IPS-NIHi11 (cell line): ENCODE data around the gene EPDR1.
A peak's percentile ranks its signal among the peaks of the same experiment; 100 is the strongest.

Experiments
- DNase-seq: peaks from one replicate; pipeline ENCODE4 v3.0.0; 2012; ENCODE audit warnings: mixed read lengths, low spot score

Gene EPDR1

DNA sequence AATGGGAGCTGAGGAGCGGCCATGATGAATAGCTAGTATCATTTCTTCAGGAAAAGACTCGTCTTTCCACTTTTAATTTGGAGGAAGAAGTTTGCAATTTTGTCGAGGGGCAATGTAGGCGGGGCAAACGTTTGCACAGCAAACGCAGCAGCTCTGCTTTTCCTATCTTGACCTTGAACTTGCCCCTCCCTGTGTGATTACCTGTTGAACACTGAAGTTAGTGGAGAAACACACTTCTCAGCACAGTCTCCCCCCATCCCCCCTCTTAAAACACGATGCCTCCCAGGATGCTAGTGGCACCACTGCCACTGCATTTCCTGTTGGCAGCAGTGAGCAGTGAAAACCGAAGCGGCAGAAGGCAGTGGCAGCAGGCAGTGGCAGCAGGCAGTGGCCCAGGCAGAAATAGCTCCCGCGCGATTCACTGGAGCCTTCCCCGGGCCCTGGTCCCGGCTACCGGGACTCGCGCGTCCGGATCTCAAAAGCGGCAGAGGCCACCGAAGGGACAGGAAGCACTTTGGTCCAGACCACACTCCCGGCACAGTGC, at the start of gene EPDR1:
TSS of gene EPDR1 (plus strand) at position 336 of the 544 bp plus-strand sequence. CDS start 300 bp downstream, outside the sequence.
- DNase-seq = peak; percentile 32

GRCh38 chr7:37882086-37882485, 38.4 kb upstream of the EPDR1 start:
- no peak for DNase-seq

DNA sequence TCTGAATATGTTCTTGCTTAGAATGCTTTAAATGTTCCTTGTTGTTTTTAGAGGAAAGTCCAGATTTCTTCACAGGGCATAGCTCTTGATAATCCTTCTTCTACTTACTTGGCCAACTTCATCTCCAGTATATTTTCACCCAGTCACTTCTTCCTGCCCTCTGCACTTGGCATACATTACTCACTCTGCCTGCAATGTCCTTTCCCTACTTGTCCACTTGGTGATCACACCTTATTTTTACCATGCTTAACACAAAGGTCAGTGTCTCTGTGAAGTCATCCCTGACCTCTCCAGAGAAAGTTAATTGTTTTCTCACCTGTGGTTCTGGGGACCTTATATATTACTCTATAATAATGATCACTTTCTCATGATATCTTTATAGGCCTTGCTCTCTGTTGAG, 27.1 kb upstream of the EPDR1 start:
- no peak for DNase-seq

- DNase-seq = no peak
Observed at GRCh38 chr7:37894671-37895070, 25.8 kb upstream of the EPDR1 start.

GRCh38 chr7:37899712-37900247, 20.7 kb upstream of the EPDR1 start:
- DNase-seq = no peak

DNA sequence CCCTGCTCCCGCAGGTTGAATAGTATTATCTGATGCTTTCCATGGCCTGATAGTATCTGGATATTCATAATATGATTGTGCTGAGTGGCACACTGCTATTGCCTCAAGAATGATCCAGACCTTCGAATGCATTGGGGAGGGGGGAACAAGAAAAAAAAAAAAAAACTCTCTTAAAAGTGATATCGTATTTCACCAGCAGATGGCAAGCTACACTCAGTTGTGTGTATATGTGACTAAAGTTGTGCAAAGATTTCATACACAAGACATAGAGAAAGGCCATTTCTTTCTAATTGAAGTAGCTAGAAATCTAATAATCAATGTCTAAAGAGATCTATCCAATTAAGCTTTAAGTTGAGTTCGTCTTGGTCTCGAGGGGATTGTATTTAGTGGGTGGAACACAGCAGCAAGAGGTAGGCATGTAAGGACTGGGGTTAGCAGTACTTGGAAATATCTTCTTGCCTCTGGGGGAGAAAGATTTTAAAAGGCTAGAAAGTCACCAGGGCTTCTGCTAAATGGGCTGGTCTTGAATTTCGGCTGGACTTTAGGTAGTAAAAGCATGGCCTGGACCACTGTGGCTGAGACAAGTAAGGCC, 19.1 kb upstream of the EPDR1 start:
- peak; percentile 67 for DNase-seq

GRCh38 chr7:37901890-37902524, 18.4 kb upstream of the EPDR1 start:
- DNase-seq = no peak

DNA sequence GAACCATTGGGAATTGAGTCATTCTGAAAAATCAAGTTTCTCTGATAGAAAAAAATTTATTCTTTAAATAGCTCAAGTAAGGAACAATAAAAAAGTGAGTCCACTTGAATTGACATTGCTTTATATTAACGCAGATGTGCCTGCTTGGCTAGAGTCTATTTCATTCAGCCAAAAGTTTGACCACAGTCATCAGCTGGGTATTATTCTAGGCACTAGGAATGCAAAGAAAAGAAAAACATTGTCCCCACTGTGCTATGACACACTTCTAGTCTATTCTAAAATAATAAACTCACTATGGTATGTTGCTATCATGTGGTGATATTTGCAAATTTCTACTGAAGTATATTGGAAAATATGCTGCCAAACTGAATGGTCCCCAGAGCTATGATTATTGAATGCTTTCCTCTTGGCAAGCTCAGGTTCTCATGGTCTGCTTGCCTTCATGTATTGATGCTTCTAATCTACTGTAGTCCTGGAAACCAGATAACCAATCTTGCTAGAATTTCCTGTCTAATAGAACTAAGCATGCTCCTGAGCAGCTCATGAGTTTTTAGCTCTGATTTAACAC, 12.1 kb upstream of the EPDR1 start:
- DNase-seq = no peak

DNA sequence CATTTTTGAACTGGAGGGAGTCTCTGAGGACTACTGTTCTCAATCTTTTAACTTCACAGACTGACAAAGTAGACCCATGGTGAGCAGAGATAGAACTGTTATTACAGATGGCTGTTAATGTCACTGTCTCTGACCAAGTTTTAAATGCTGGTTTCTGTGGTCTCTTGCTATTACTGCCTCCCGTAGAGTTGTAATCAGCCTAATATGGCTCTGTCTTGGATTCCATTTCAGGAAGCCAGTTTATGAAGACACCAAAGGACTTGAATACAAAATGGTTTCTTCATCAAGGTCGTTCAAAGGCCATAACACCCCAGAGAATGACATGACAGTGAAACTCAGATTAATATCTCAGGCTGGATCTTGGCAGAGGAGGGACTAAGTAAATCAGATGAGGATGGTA, 7.7 kb upstream of the EPDR1 start:
- DNase-seq = no peak

GRCh38 chr7:37915438-37915837, 5.0 kb upstream of the EPDR1 start:
- no peak for DNase-seq

GRCh38 chr7:37916017-37916672, 4.3 kb upstream of the EPDR1 start:
- peak; percentile 14 for DNase-seq

DNA sequence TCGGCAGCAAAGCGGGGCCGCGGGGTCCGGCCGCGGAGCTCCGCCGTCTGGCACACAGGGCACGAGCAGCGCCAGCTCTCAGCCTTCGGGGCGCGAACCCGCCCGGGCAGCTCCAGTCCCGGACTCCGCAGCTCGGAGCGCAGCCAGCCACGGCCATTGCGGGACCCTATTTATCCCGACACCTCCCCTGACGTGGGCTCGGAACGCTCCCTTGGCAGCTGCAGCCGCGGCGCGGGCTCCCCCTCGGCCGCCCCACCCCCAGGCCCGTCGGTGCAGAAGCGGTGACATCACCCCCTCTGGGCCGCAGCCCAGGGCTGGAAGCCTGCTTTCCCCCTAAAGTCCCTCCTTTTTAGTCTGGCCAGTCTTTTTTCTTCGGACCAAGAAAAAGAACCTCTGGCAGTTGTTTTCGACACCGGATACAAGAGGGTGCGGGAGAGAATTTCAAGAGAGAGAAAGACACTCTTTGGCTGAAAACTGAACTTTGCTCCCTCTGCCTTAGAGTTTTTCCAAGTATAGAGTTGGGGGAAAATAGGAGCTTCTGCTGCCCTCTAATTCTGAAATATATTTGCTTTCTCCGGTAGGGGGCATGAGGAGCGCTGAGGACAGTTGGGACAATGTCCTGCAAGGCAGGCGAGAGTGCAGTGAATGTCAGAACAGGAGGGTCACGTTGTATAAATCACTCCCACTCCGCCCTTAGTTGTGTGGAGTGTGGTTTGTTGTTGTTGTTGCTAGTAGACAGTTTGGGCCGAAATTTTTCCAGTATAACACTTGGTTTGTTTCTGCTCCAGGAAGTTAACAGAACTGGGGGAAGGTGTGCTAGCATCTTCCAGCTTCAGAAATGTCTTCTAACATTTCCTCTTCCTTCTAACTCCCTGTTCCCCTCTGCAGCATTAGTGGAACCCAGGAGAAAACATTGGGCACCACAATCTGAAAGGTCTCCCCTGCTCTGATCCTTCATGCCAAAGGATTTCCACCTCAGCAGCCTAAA, 3.5 kb upstream of the EPDR1 start, which contains the start of gene SFRP4:
TSS of gene SFRP4 (minus strand) at position 145 of the 988 bp plus-strand sequence. CDS start 280 bp downstream, outside the sequence.
- DNase-seq = peak; percentile 63

DNA sequence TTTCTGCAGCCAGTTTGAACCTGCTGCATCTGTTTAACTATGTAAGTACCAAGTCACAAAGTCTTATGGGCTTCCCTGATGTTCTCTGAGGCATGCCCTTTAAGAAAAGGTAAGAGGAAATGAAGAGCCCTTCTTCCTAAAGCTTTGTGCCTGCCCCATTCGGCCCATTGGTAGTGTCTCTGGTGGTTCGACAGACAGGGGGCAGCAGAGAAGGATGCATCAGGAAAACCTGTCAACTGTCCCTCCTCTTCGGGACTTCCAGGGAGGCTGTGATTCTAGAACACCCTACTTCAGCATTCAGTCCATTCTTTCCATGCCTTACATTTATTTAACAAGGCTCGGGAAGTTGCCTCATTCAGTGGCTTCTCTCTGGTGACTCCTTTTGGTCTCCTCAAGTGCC, 1.9 kb upstream of the EPDR1 start:
- no peak for DNase-seq

DNA sequence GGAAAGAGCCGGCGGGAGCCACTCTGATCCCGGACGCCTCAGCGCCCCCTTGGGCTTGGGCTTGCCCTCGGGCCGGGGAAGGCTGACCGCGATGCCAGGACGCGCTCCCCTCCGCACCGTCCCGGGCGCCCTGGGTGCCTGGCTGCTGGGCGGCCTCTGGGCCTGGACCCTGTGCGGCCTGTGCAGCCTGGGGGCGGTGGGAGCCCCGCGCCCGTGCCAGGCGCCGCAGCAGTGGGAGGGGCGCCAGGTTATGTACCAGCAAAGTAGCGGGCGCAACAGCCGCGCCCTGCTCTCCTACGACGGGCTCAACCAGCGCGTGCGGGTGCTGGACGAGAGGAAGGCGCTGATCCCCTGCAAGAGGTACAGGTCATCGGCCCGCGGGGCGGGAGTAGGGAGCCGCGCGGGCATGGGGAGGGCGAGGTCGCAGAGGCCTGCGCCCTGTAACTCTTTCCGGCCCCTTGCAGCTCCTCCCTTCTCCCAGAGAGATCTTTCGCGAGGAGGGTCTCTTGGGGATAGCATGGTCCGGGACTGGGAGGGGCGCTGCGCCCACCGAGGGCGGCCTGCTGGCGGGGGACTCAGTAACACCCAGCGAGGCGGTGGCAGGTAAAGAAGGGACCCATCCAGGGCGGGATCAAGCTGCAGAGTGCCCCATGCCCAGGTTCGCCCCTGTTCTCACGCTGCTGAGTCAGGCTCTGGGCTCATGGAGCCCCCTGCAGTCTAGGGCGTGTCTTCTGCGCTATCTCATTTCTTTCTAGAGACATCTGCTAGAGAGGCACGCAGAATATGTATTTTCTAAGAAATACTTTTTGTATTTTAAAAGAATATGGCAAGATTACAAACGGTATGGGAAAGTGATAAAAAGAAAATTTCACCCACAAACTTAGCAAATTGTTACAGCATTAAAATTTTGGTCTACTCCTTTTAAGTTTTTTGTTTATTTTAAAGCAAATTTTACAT, 687 bp downstream of the EPDR1 start:
- peak; percentile 46 for DNase-seq

- no peak for DNase-seq
Observed at GRCh38 chr7:37921876-37922275, 1.4 kb downstream of the EPDR1 start.

- DNase-seq = no peak
Observed at GRCh38 chr7:37923996-37924395, 3.6 kb downstream of the EPDR1 start.

DNA sequence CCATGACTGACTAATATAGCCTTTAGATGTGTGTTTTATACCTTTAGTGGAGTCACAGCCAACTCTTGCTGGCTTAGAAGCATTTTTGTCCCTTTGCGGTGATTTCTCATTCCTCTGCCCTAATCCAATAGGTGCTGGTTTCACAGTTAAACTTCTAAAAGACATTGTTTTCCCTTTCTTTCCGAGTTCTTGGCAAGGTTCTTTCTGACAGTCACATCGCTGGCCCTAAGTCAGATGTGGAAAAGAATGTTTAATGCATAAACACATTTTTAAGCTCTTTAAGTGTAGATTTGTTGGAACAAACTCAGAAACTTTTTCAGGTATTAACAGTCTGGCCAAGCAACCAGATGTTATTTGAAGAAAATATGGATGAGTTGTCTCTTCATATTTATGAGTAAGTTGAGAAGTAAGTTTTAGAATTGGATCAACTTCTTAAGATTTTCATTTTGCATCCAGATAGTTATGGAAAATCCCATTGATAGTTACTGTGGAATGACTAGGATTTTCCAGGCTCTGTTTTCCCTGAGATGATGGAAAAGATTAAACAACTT, 4.1 kb downstream of the EPDR1 start:
- DNase-seq = no peak

DNA sequence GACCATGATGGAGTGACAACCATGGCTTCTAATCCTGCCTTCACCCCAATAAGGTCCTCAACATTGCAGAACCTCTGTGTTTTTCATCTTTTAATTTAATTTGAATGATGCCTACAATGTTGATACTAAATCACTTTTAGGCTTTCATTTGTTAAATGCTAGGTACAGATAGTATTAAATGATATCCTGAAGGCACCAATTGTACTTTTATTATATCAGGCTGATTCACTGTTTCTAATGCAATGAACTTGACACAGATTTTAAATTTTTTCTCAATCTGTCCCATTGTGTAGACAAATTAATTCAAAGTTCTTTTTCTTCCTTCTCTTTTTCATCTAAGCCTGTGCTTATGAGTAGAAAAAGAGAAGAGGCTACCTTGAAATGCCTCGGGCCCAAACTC, 5.2 kb downstream of the EPDR1 start:
- DNase-seq = no peak

DNA sequence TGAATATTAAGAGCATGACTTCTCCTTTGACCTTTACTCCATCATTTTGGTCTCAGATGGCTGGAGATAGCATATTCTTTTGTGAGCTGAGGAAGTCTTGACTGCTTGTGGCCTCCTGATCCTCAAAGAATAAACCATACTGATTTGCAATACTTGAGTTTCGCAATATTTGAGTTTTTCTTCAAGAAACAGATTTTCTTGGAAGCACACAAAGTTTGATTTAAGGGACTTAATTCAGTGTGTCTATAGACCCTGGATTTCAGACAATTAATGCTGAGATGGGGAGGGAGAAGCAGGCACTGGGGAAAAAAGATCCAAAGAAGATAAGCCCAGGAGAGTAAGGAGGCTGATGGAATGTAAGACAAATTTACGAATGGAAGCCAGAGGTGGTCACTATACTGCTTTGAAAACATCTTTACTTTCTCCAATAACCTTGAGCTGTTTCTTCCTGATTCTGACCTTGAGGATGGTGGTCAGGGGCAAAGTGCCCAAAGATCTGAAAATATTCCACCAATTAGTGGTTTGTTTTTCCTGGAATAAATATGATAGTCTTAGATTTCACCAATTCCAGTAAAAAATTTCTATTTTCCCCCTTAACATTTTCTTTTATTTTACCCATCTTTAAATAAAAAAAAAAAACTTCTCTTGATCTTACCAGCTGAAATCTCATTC, 7.5 kb downstream of the EPDR1 start:
- DNase-seq = no peak
